ENCODE measurements around the gene DEFB129.
"Not testable (repeated sequence)": the region's sequence is repeated elsewhere in the genome, so short reads cannot be mapped to it uniquely, and the experiment has no call there.

The DEFB129 gene

GRCh38 chr20:252801-253200 lies 25.7 kb downstream of the DEFB129 start:
- FAIRE-seq = no peak
- DNase-seq (ENCODE audit: low spot score) = no peak

- FAIRE-seq; DNase-seq (ENCODE audit: low spot score): not testable (repeated sequence)
These were observed 26.4 kb downstream of the DEFB129 start for GRCh38 chr20:253447-253846.

DNA sequence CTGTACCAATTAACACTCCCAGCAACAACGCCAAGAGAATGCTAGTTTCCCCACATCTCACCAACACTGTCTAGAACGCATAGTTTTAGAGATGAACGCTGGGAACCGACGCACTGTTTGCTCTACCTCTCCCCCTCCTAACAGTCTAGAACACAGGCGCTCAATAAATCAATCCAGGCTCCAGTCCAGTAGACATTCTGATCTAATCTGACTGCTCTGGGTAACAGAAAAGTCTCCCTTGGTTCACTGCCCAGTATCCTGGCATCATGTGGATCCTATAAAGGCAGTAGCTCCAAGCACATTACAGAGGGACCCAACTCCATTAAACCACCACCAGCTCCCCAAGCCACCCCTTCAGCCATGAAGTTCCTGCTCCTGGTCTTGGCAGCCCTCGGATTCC lies 30.4 kb downstream of the DEFB129 start, which contains the start of gene DEFB132:
Gene DEFB132, plus strand, starts transcription at position 306 of the 400 bp plus-strand sequence. Its CDS starts 55 bp downstream, at position 361.
- DNase-seq (ENCODE audit: low spot score) (no peak), FAIRE-seq (no peak)

DNA sequence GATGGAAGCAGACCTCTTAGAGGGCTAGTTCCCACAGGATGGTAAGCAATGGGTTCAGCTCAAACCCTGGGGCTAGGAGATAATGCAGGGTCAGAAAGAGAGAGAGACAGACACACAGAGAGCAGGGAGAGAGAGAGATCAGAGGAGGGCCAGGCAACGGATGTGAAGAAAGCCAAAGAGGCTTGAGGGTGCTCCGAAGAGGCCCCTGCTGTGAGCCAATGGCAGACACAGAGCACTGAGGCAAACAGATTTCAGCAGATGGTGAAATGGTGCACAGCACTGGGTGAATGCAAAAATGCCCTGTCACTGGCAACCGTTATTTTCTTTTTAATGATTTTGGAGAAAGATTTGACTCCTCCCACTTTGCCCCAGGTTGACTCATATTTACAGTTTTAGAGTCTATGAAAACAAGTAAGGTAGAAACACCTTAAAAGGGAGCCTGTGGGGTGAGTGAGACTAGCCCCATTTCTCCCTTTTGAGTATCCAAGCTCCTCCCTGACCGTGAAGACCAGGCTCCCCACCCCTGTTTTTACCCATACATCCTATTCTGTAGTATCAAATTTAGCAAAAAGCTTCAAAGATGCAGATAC lies 31.3 kb downstream of the DEFB129 start:
- no peak for DNase-seq (ENCODE audit: low spot score)
- FAIRE-seq = no peak

GRCh38 chr20:258963-259362 lies 31.9 kb downstream of the DEFB129 start:
- DNase-seq (ENCODE audit: low spot score) (no peak), FAIRE-seq (no peak)

DNA sequence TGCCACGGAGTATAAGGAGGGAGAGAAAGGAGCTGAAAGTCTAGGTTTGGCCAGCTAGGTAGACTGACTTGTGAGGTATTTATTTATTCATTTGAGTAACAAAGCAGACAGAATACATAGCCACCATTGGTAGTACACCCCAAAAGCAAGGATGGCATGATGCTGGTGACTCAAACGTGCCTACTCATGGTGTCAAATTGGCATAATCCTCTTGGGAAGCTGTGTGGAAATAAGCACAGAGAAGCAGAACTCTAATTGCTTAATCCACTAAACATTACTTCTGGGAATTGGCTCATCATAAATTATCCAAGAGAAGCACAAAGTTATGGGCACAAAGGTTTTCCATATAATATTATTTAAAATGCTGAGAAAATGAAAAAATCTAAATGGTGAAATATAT lies 32.9 kb downstream of the DEFB129 start:
- DNase-seq (ENCODE audit: low spot score) = no peak
- no peak for FAIRE-seq

DNA sequence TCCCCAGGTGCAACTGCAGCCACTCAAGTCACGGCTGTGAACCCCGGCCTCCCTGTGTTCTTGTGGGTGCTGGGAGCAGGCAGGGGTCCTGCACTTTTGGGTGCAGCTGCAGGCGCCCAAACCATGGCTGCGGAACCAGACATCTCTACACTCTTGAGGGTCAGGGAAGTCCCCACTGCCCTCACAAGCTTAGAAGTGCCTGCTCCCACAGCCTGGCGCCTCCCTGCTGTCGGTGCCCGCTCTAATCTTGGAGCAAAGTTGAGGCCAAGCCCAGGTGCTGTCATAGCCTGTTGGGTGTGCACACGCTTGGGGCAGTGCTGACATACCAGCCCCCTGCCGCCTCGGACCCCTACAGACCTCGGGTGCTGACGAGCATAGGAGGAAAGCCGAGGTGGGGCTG lies 36.6 kb downstream of the DEFB129 start:
- DNase-seq (ENCODE audit: low spot score) (no peak), FAIRE-seq (no peak)

DNA sequence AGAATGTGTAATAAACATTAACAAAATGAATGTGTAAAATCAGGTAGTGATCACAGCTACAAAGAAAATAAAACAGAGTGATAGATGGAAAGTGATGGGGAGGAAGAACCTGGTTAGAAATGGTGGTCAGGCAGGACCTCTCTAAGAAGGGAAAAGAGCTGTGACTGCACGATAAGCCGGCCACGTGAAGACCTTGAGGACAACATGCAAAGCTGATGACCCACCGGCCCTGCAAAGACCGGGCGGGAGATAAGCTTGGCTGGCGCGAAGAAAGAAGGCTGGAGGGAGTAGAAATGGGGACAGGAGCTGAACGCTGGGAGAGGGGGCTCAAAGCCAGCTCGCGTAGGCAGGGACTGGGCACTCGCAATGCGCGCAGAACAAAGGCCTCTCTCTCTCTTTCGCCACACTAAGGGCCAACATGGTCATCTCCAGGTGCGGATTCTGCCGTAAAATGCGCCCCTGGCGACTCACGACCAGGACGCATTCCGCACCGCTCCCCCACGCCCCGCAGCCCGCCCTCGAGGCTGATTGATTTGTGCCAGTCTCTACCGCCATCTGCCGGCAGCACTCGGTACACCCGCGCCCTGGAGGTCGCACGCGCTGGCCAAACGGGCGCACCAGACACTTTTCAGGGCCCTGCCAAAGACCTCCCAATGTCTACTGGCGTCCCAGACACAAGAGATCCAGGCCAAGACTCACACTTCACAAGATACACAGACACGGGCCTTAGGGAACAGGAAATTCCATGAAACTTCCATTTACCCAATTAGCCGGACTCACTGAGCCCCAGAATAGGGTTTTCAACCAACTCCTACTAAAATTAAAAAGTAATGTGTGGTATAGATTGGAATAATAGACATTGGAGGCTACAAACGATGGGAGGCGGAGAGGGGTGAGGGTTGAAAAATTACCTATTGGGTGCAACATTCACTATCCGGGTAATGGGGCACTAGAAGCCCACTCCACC lies 39.8 kb downstream of the DEFB129 start:
- peak; percentile 91 for DNase-seq (ENCODE audit: low spot score)
- peak; percentile 97 for FAIRE-seq

- FAIRE-seq (no peak), DNase-seq (ENCODE audit: low spot score) (no peak)
These were observed 43.5 kb downstream of the DEFB129 start for GRCh38 chr20:270517-270916.

GRCh38 chr20:271069-271468 lies 44.0 kb downstream of the DEFB129 start:
- no peak for DNase-seq (ENCODE audit: low spot score)
- no peak for FAIRE-seq

DNA sequence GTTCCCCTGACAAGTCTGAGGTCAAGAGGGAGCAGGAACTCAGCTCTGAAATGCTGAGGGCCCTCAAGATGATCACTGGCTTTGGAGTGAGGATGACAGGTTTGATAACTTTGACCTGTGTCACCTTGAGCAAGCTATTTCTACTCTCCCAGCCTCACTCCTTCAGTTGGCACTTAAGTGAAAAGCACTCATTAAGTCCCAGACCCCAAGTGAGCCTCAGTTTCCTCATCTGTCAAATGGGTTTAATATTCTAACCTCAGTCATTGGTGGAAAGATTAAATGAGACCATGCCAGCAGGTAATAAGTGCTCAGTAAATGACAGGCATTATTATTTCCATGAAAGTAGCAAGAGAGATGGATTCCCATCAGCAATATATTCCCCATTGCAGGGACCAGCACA lies 44.5 kb downstream of the DEFB129 start:
- FAIRE-seq = no peak
- DNase-seq (ENCODE audit: low spot score) = no peak

DNA sequence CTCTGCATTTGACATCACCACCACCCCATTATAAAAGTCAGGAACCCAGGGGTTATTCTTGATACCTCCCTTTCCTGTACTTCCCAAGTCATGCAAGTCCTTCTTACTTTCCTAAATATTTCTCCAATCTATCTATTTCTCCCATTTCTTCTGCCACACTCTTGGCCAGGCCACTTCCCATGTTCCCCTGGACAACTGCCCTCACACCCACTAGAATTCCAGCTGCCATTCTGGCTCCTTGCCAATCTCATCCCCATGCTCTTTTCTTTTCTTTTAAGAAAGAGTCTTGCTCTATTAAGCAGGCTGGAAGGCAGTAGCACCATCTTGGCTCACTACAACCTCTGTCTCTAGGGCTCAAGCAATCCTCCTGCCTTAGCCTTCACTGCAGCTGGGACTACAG lies 45.7 kb downstream of the DEFB129 start:
- FAIRE-seq (no peak), DNase-seq (ENCODE audit: low spot score) (no peak)

DNA sequence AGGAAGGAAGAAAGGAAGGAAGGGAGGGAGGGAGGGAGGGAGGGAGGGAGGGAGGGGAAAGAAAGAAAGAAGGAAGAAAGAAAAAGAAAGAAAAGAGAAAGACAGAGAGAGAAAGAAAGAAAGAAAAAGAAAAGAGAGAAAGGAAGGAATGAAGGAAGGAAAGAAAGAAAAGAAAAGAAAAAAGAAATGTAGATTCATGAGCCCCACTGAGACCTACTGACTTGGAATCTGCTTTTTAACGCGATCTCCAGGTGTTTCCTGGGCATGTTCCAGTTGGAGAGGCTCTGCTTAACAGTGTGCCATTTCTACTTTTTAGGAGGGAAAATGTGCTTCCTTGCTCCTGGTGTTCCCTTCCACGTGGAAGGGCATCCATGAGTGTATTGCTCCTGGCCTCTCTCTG lies 46.8 kb downstream of the DEFB129 start:
- DNase-seq (ENCODE audit: low spot score) (no peak), FAIRE-seq (no peak)

DNA sequence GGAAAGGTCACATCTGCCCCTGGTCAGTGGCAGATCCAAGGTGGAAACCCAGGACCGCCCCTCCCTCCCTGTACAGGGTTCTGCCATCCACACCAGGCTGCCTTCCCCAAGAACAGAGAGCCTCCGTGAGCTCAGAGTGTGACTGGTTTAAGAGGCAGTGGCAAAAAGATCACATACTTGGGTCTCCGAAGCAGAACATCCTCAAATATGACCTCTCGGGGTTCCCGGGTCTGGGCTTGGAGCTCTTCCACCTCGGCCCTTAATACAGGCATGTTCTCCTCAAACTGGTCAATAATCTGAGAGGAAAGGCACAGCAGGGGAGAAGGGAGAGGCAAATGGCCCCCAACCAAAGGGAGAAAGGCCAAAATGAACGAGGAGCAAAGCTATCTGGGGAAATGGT lies 48.7 kb downstream of the DEFB129 start:
- DNase-seq (ENCODE audit: low spot score) = no peak
- no peak for FAIRE-seq

GRCh38 chr20:276620-277495 lies 49.8 kb downstream of the DEFB129 start:
- FAIRE-seq (no peak), DNase-seq (ENCODE audit: low spot score) (no peak)

DNA sequence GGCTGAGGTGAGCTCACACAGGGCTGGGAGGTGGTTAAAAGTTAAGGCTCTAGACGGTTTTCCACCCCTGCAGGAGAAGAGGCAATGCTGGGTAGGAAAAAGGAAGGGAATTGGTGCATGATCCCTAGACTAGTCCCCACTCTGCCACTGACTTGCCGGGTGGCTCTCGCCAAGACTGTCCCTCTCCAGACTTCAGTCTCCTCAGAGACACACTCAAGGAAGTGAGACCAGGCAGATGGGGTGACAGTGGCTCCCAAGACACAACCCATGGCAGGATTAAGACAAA lies 50.4 kb downstream of the DEFB129 start:
- DNase-seq (ENCODE audit: low spot score) = no peak
- no peak for FAIRE-seq

DNA sequence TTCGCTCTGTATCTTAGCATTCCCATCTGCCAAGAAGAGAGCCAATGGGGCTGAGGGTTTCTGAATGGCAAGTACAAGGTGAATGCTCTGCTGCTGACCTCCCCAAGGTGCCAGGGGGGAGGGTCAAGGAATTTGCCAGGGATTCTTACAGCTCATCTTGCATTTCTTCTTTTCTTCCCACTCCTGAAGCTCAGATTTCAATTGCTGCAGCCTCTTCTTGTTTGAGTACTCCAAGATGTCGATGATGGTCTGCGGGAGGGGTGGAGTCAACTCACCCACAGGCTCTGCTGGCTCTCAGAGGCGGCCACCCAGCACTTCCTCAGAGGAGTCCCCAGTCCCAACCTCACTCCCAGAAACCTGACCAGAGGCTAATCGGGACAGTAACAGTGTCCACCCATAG lies 51.1 kb downstream of the DEFB129 start:
- no peak for FAIRE-seq
- DNase-seq (ENCODE audit: low spot score) = no peak

GRCh38 chr20:278607-279571 lies 51.8 kb downstream of the DEFB129 start:
- FAIRE-seq = no peak
- no peak for DNase-seq (ENCODE audit: low spot score)

Data from urothelium cell line (cell line).